CD14-positive monocyte (primary cell): Measurements from ENCODE around the gene C1orf105. TPM values are rescaled to one million over a fixed set of nuclear protein-coding genes. Genes with fewer than 3 reads are reported as not detected.

Experiments used
- DNase-seq, 3 donors: peaks; one replicate each; pipeline ENCODE4 v3.0.0-alpha.2; 2011 to 2022
- H2AFZ ChIP-seq: 2 replicates; pipeline ENCODE4 v1.6.0; 2012; ENCODE audit warnings: mild to moderate bottlenecking, low read depth, low read length, inconsistent platforms; ENCODE audit not compliant: insufficient read depth, poor library complexity, severe bottlenecking
- H3K27ac ChIP-seq, 2 donors: 1 replicate in 1 of 2; 2 replicates in 1 of 2; pipeline ENCODE4 v1.5.1; 2012 to 2013; ENCODE audit warnings: low read length in 2 of 2, control low read depth in 1 of 2, inconsistent platforms in 1 of 2, low read depth in 1 of 2, mild to moderate bottlenecking in 1 of 2
- H3K27me3 ChIP-seq, 2 donors: one replicate each; pipeline versions ENCODE4 v1.6.0 to v1.6.1; 2011 to 2013; ENCODE audit warnings: low read length in 2 of 2; ENCODE audit not compliant: control insufficient read depth in 2 of 2, insufficient read depth in 2 of 2
- H3K36me3 ChIP-seq, 2 donors: replicated peaks in 1 of 2; 1 replicate in 1 of 2; 2 replicates in 1 of 2; pipeline versions ENCODE4 v1.5.1 to v1.6.1; 2012 to 2013; ENCODE audit warnings: low read length in 2 of 2, control low read depth in 1 of 2, inconsistent platforms in 1 of 2, mild to moderate bottlenecking in 1 of 2; ENCODE audit not compliant: insufficient read depth in 2 of 2, control insufficient read depth in 1 of 2
- H3K4me1 ChIP-seq, 2 donors: 1 replicate in 1 of 2; 2 replicates in 1 of 2; pipeline versions ENCODE4 v1.5.1 to v1.6.1; 2012 to 2013; ENCODE audit warnings: low read length in 2 of 2, control low read depth in 1 of 2, inconsistent platforms in 1 of 2, mild to moderate bottlenecking in 1 of 2, moderate library complexity in 1 of 2; ENCODE audit not compliant: insufficient read depth in 2 of 2, control insufficient read depth in 1 of 2
- H3K4me2 ChIP-seq: replicated peaks from 2 replicates; pipeline ENCODE3; 2012; ENCODE audit warnings: low read length, moderate library complexity, mild to moderate bottlenecking; ENCODE audit not compliant: poor library complexity, severe bottlenecking; ENCODE audit errors: extremely low read depth
- H3K4me3 ChIP-seq, 3 experiments: fragments of 200-600 bp in 1 of 3; sonication (generic) in 1 of 3; replicated peaks in 1 of 3; 1 replicate in 2 of 3; 2 replicates in 1 of 3; pipeline ENCODE4 v1.5.1; 2011 to 2013; ENCODE audit warnings: low read length in 3 of 3, mild to moderate bottlenecking in 3 of 3, control low read depth in 2 of 3, low read depth in 2 of 3, inconsistent platforms in 1 of 3, moderate library complexity in 1 of 3
- H3K79me2 ChIP-seq: 2 replicates; pipeline ENCODE4 v1.6.0; 2012; ENCODE audit warnings: mild to moderate bottlenecking, control low read depth, inconsistent platforms, low read length, moderate library complexity; ENCODE audit not compliant: insufficient read depth
- H3K9ac ChIP-seq: 2 replicates; pipeline ENCODE4 v1.6.0; 2017; ENCODE audit warnings: low read length, mild to moderate bottlenecking; ENCODE audit not compliant: insufficient read depth, poor library complexity, severe bottlenecking
- H3K9me3 ChIP-seq, 2 donors: replicated peaks in 1 of 2; 1 replicate in 1 of 2; 2 replicates in 1 of 2; pipeline versions ENCODE4 v1.5.1 to v1.6.1; 2012 to 2013; ENCODE audit warnings: low read length in 2 of 2, control low read depth in 1 of 2; ENCODE audit not compliant: control insufficient read depth in 1 of 2, insufficient read depth in 1 of 2
- H4K20me1 ChIP-seq: 2 replicates; pipeline ENCODE4 v1.6.0; 2012; ENCODE audit warnings: mild to moderate bottlenecking, low read length, control low read depth, moderate library complexity; ENCODE audit not compliant: insufficient read depth
- H3K27ac Mint-ChIP-seq, 7 donors: one replicate each; pipeline ENCODE4 v1.8.0; 2020; ENCODE audit warnings: mild to moderate bottlenecking in 7 of 7, mixed read lengths in 7 of 7, moderate library complexity in 6 of 7, inconsistent platforms in 2 of 7
- H3K27me3 Mint-ChIP-seq, 3 donors: one replicate each; pipeline ENCODE4 v1.8.0; 2021 to 2022; ENCODE audit warnings: low read depth in 3 of 3, mild to moderate bottlenecking in 3 of 3, mixed read lengths in 3 of 3, moderate library complexity in 3 of 3, inconsistent platforms in 1 of 3
- H3K36me3 Mint-ChIP-seq, 2 donors: one replicate each; pipeline ENCODE4 v1.8.0; 2020; ENCODE audit warnings: mixed read lengths in 2 of 2, inconsistent platforms in 1 of 2, mild to moderate bottlenecking in 1 of 2
- H3K4me1 Mint-ChIP-seq: one replicate; pipeline ENCODE4 v1.8.0; 2020; ENCODE audit warnings: mild to moderate bottlenecking, mixed read lengths
- H3K4me3 Mint-ChIP-seq, 2 donors: one replicate each; pipeline ENCODE4 v1.8.0; 2020; ENCODE audit warnings: mild to moderate bottlenecking in 2 of 2, mixed read lengths in 2 of 2, moderate library complexity in 1 of 2
- H3K9me3 Mint-ChIP-seq, 7 donors: one replicate each; pipeline ENCODE4 v1.8.0; 2020 to 2022; ENCODE audit warnings: mixed read lengths in 7 of 7, mild to moderate bottlenecking in 6 of 7, moderate library complexity in 6 of 7, inconsistent platforms in 2 of 7
- WGBS: methylation state at CpG from one replicate; pipeline ENCODE4 v1.1.5; 2013; ENCODE audit warnings: missing lambda C conversion rate; ENCODE audit not compliant: insufficient coverage; 5-methylcytosine and 5-hydroxymethylcytosine counted together
- intact Hi-C, 2 donors: fragments of 100-400 bp; cut with micrococcal nuclease; formaldehyde crosslinking; loops; one replicate each; pipeline versions ENCODE4 v1.15.0 to v1.15.1; 2023
- polyA plus RNA-seq, 3 donors: library from polyadenylated mRNA; depleted of rRNA in 1 of 3; unstranded in 2 of 3; stranded (reverse) in 1 of 3; fragments of 300-500 nt in 2 of 3; fragments of >200 nt in 1 of 3; fragmentation: Illumina TruSeq in 2 of 3; gene quantifications; 1 replicate in 2 of 3; 2 replicates in 1 of 3; pipeline ENCODE4 v1.2.3, GENCODE V29; 2012 to 2021
- TF ChIP-seq, protein P1 (sequence below): fragments of 200-600 bp; IDR thresholded peaks from one replicate; pipeline ENCODE4 v1.8.0; 2022; ENCODE audit warnings: antibody characterized with exemption, mild to moderate bottlenecking

C1orf105 gene
- polyA plus RNA-seq, 3 donors, result not detected

DNA sequence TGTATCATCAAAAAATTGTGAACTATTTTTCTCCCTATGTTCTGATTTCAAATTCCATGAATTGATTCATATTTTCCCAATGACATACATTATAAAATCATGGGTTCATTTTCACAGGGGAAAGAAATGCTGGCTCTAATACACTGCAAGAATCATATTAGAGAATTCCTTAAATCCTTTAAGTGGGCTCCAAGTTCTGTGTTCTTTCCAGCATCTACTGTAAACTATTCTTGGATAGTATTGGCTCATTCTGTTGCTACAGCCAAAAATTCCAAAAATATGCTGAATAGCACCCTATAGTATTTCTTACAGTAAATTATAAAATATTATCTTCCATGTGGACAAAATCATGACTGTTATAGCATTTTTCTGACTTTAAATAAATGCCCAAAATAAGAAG is 19.0 kb upstream of the C1orf105 start:
- no peak overlapping the region for H3K4me3 Mint-ChIP-seq
- no peak for DNase-seq
- H3K27me3 Mint-ChIP-seq, result peaks cover 0 to 3% (median 0%) of the 10 kb centered on the region in 3 donors
- Histone ChIP-seq H3K79me2 (no peaks in the 10 kb centered on the region), H2AFZ (no peak overlapping the region), H3K27me3 (no peaks in the 10 kb centered on the region), H3K9me3 (no peaks in the 10 kb centered on the region), H3K9ac (no peak overlapping the region), H3K4me1 (no peaks in the 10 kb centered on the region), H4K20me1 (no peaks in the 10 kb centered on the region), H3K4me3 (no peak overlapping the region), H3K36me3 (no peaks in the 10 kb centered on the region), H3K4me2 (no peak overlapping the region), H3K27ac (no peak overlapping the region)
- peaks cover 4 to 5% of the 10 kb centered on the region in 2 donors for H3K36me3 Mint-ChIP-seq
- H3K27ac Mint-ChIP-seq, result no peak overlapping the region
- peaks cover 10% of the 10 kb centered on the region for H3K4me1 Mint-ChIP-seq
- intact Hi-C loops, result no loop called here
- H3K9me3 Mint-ChIP-seq, result no peaks in the 10 kb centered on the region
- TF ChIP-seq, protein P1, sequence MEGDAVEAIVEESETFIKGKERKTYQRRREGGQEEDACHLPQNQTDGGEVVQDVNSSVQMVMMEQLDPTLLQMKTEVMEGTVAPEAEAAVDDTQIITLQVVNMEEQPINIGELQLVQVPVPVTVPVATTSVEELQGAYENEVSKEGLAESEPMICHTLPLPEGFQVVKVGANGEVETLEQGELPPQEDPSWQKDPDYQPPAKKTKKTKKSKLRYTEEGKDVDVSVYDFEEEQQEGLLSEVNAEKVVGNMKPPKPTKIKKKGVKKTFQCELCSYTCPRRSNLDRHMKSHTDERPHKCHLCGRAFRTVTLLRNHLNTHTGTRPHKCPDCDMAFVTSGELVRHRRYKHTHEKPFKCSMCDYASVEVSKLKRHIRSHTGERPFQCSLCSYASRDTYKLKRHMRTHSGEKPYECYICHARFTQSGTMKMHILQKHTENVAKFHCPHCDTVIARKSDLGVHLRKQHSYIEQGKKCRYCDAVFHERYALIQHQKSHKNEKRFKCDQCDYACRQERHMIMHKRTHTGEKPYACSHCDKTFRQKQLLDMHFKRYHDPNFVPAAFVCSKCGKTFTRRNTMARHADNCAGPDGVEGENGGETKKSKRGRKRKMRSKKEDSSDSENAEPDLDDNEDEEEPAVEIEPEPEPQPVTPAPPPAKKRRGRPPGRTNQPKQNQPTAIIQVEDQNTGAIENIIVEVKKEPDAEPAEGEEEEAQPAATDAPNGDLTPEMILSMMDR, result no peak

DNA sequence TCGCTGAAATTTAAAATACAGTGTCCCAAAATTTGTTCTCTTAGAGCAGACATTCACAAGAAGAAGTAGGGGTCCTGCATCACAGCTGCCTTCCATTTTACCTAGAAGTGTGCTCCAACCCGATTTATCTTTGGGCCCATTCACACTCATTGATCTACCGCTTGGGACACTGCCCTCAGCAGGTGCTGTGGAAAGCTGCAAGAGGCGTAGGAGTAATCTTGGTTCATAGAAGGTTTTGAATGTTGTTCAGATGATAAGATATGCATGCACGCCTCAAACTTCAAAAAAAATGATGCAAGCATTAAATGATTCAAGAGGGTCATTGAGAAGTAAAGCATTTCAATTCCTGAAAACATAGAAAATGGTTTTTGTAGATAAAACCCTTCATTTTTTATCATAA is 18.6 kb upstream of the C1orf105 start:
- Histone ChIP-seq H3K27me3 (no peaks in the 10 kb centered on the region), H3K4me3 (no peak overlapping the region), H2AFZ (no peak overlapping the region), H3K4me1 (no peaks in the 10 kb centered on the region), H3K36me3 (no peaks in the 10 kb centered on the region), H4K20me1 (no peaks in the 10 kb centered on the region), H3K9me3 (no peaks in the 10 kb centered on the region), H3K9ac (no peak overlapping the region), H3K4me2 (no peak overlapping the region), H3K27ac (no peak overlapping the region), H3K79me2 (no peaks in the 10 kb centered on the region)
- Mint-ChIP-seq H3K4me1 (peaks cover 10% of the 10 kb centered on the region), H3K27me3 (peaks cover 0 to 3% (median 0%) of the 10 kb centered on the region in 3 donors), H3K4me3 (no peak overlapping the region), H3K9me3 (no peaks in the 10 kb centered on the region), H3K36me3 (peaks cover 4 to 5% of the 10 kb centered on the region in 2 donors), H3K27ac (no peak overlapping the region)
- no peak for DNase-seq
- WGBS, result 96% methylated on average over 3 of the region's 5 CpGs
- TF ChIP-seq, protein P1, result no peak
- intact Hi-C loops, result no loop called here
